H9 (cell line): ENCODE results near the gene CR1. TPM values are rescaled to one million over a fixed set of nuclear protein-coding genes. Genes with fewer than 3 reads are reported as not detected.
"Not testable (repeated sequence)": the region's sequence is repeated elsewhere in the genome, so short reads cannot be mapped to it uniquely, and the experiment has no call there.

ENCODE experiments used
- DNase-seq: peaks from one replicate; pipeline ENCODE4 v3.0.0-alpha.2; 2017
- H2AFZ ChIP-seq: one replicate; pipeline ENCODE4 v1.6.1; 2013; ENCODE audit warnings: mild to moderate bottlenecking, low read length, control low read depth, moderate library complexity
- H2AK5ac ChIP-seq: 2 replicates; pipeline ENCODE4 v1.6.1; 2013; ENCODE audit warnings: low read length, control low read depth, mixed read lengths; ENCODE audit not compliant: insufficient read length
- H2BK120ac ChIP-seq: one replicate; pipeline ENCODE4 v1.6.1; 2013; ENCODE audit warnings: low read depth, mild to moderate bottlenecking, low read length, control low read depth, inconsistent platforms; ENCODE audit not compliant: poor library complexity, severe bottlenecking
- H2BK12ac ChIP-seq: 2 replicates; pipeline ENCODE4 v1.6.1; 2013; ENCODE audit warnings: low read length, control low read depth, mixed read lengths, low read depth; ENCODE audit not compliant: insufficient read length
- H2BK15ac ChIP-seq: 2 replicates; pipeline ENCODE4 v1.6.1; 2013; ENCODE audit warnings: low read depth, low read length, control low read depth
- H2BK20ac ChIP-seq: one replicate; pipeline ENCODE4 v1.6.1; 2013; ENCODE audit warnings: low read depth, mild to moderate bottlenecking, low read length, control low read depth, inconsistent platforms; ENCODE audit not compliant: poor library complexity, severe bottlenecking
- H2BK5ac ChIP-seq: 2 replicates; pipeline ENCODE4 v1.6.1; 2013; ENCODE audit warnings: low read length, control low read depth, mixed read lengths; ENCODE audit not compliant: insufficient read length
- H3K14ac ChIP-seq: 2 replicates; pipeline ENCODE4 v1.6.1; 2013; ENCODE audit warnings: low read length, control low read depth; ENCODE audit not compliant: insufficient read depth
- H3K18ac ChIP-seq: 2 replicates; pipeline ENCODE4 v1.6.1; 2013; ENCODE audit warnings: low read depth, mild to moderate bottlenecking, mixed read lengths, low read length, control low read depth; ENCODE audit not compliant: insufficient read length
- H3K23ac ChIP-seq: 2 replicates; pipeline ENCODE4 v1.6.1; 2013; ENCODE audit warnings: low read length, control low read depth, mixed read lengths, low read depth; ENCODE audit not compliant: insufficient read length
- H3K23me2 ChIP-seq: 2 replicates; pipeline ENCODE4 v1.6.1; 2013; ENCODE audit warnings: low read depth, mild to moderate bottlenecking, mixed read lengths, low read length, control low read depth; ENCODE audit not compliant: insufficient read length, poor library complexity, severe bottlenecking
- H3K27ac ChIP-seq: 2 replicates; pipeline ENCODE4 v1.5.1; 2013; ENCODE audit warnings: low read length, control low read depth, mixed read lengths, low read depth; ENCODE audit not compliant: insufficient read length
- H3K27me3 ChIP-seq: 2 replicates; pipeline ENCODE4 v1.6.1; 2013; ENCODE audit warnings: low read length, control low read depth, inconsistent platforms; ENCODE audit not compliant: insufficient read depth
- H3K4ac ChIP-seq: 2 replicates; pipeline ENCODE4 v1.6.1; 2013; ENCODE audit warnings: low read depth, mild to moderate bottlenecking, control low read depth, inconsistent platforms, low read length, moderate library complexity
- H3K4me1 ChIP-seq: 2 replicates; pipeline ENCODE4 v1.6.1; 2013; ENCODE audit warnings: low read length, control low read depth, inconsistent platforms; ENCODE audit not compliant: insufficient read depth
- H3K4me2 ChIP-seq: 2 replicates; pipeline ENCODE4 v1.6.1; 2013; ENCODE audit warnings: low read length, control low read depth, mixed read lengths; ENCODE audit not compliant: insufficient read length, insufficient read depth
- H3K56ac ChIP-seq: 2 replicates; pipeline ENCODE4 v1.6.1; 2013; ENCODE audit warnings: low read depth, mild to moderate bottlenecking, mixed read lengths, low read length, control low read depth; ENCODE audit not compliant: insufficient read length
- H3K79me1 ChIP-seq: 2 replicates; pipeline ENCODE4 v1.6.1; 2013; ENCODE audit warnings: low read depth, mild to moderate bottlenecking, moderate library complexity, low read length, control low read depth, inconsistent platforms; ENCODE audit not compliant: insufficient read depth, poor library complexity, severe bottlenecking
- H3K79me2 ChIP-seq: 2 replicates; pipeline ENCODE4 v1.6.1; 2013; ENCODE audit warnings: low read length, control low read depth, inconsistent platforms; ENCODE audit not compliant: insufficient read depth
- H3K9ac ChIP-seq: 2 replicates; pipeline ENCODE4 v1.6.1; 2013; ENCODE audit warnings: low read length, control low read depth, mixed read lengths; ENCODE audit not compliant: insufficient read length; ENCODE audit errors: extremely low read depth
- H3K9me3 ChIP-seq: one replicate; pipeline ENCODE4 v1.6.1; 2013; ENCODE audit warnings: low read depth, low read length, inconsistent platforms; ENCODE audit not compliant: control insufficient read depth
- H3T11ph ChIP-seq: one replicate; pipeline ENCODE4 v1.6.1; 2013; ENCODE audit warnings: mild to moderate bottlenecking, low read length, control low read depth, inconsistent platforms
- H4K20me1 ChIP-seq: one replicate; pipeline ENCODE4 v1.6.1; 2013; ENCODE audit not compliant: control insufficient read depth, insufficient read length, insufficient read depth
- H4K5ac ChIP-seq: 2 replicates; pipeline ENCODE4 v1.6.1; 2013; ENCODE audit warnings: low read depth, mild to moderate bottlenecking, mixed read lengths, low read length, control low read depth; ENCODE audit not compliant: insufficient read length
- H4K8ac ChIP-seq: replicated peaks from 2 replicates; pipeline ENCODE4 v1.6.1; 2013; ENCODE audit warnings: low read length, control low read depth, mixed read lengths, low read depth; ENCODE audit not compliant: insufficient read length
- H4K91ac ChIP-seq: 2 replicates; pipeline ENCODE4 v1.6.1; 2013; ENCODE audit warnings: low read depth, mild to moderate bottlenecking, moderate library complexity, mixed read lengths, low read length, control low read depth; ENCODE audit not compliant: insufficient read length
- H3K27ac Mint-ChIP-seq, 3 experiments: 2 replicates in 2 of 3; 3 replicates in 1 of 3; pipeline ENCODE4 v1.8.0; 2020 to 2021; ENCODE audit warnings: mixed read lengths in 3 of 3, mild to moderate bottlenecking in 1 of 3, moderate library complexity in 1 of 3
- H3K27me3 Mint-ChIP-seq: 2 replicates; pipeline ENCODE4 v1.8.0; 2021; ENCODE audit warnings: low read depth, mild to moderate bottlenecking, moderate library complexity, mixed read lengths
- H3K36me3 Mint-ChIP-seq, 3 experiments: 2 replicates in 2 of 3; 3 replicates in 1 of 3; pipeline ENCODE4 v1.8.0; 2020 to 2021; ENCODE audit warnings: low read depth in 3 of 3, mixed read lengths in 3 of 3; ENCODE audit not compliant: insufficient read depth in 1 of 3
- H3K4me1 Mint-ChIP-seq, 2 experiments: 2 replicates each; pipeline ENCODE4 v1.8.0; 2020; ENCODE audit warnings: mixed read lengths in 2 of 2
- H3K4me3 Mint-ChIP-seq, 2 experiments: 2 replicates in 1 of 2; 3 replicates in 1 of 2; pipeline ENCODE4 v1.8.0; 2020 to 2021; ENCODE audit warnings: mild to moderate bottlenecking in 2 of 2, mixed read lengths in 2 of 2, moderate library complexity in 1 of 2
- H3K9me3 Mint-ChIP-seq, 2 experiments: 2 replicates in 1 of 2; 3 replicates in 1 of 2; pipeline ENCODE4 v1.8.0; 2020; ENCODE audit warnings: mild to moderate bottlenecking in 2 of 2, mixed read lengths in 2 of 2, moderate library complexity in 1 of 2
- WGBS: extraction: QIAGEN DNeasy Blood & Tissue Kit; methylation state at CpG from one replicate; pipeline ENCODE4 v1.1.7; 2013; ENCODE audit warnings: missing lambda C conversion rate, low lambda C conversion rate, mixed read lengths; ENCODE audit not compliant: insufficient read length; ENCODE audit errors: extremely low coverage; 5-methylcytosine and 5-hydroxymethylcytosine counted together
- total RNA-seq: library from RNA; stranded (reverse); gene quantifications from 2 replicates; pipeline ENCODE4 v1.2.1, GENCODE V29; 2021

The CR1 gene
- total RNA-seq, 1 experiment from 2014 or later, result 0.04 TPM

- H3K4me3 Mint-ChIP-seq, H4K20me1 ChIP-seq, H3K9me3 ChIP-seq, H3K36me3 Mint-ChIP-seq, H2BK5ac ChIP-seq, DNase-seq, H4K8ac ChIP-seq, H3K4me1 ChIP-seq, H2BK20ac ChIP-seq, H3K23ac ChIP-seq, H2AK5ac ChIP-seq, H3K9ac ChIP-seq, H2BK12ac ChIP-seq, H3K18ac ChIP-seq, H4K5ac ChIP-seq, H3K27ac ChIP-seq, H2BK120ac ChIP-seq, H3T11ph ChIP-seq, H3K56ac ChIP-seq, H3K27me3 ChIP-seq, H3K14ac ChIP-seq, H3K79me2 ChIP-seq, H3K9me3 Mint-ChIP-seq, H3K4ac ChIP-seq, H3K23me2 ChIP-seq, H2BK15ac ChIP-seq, H3K79me1 ChIP-seq, H4K91ac ChIP-seq, H3K27me3 Mint-ChIP-seq, H2AFZ ChIP-seq, H3K4me2 ChIP-seq: not testable (repeated sequence)
- Mint-ChIP-seq H3K27ac (peak overlapping the region in 1 of 3 experiments; percentile 63; a peak in 1 of 7 replicates), H3K4me1 (peaks cover 42 to 59% of the 10 kb centered on the region in 2 experiments)
- no CpG with 5 or more reads among the region's 9 CpGs for WGBS
Observed at GRCh38 chr1:207638487-207639145, 142.7 kb downstream of the CR1 start.

- H3T11ph ChIP-seq, H2AK5ac ChIP-seq, H3K36me3 Mint-ChIP-seq, H2BK120ac ChIP-seq, H3K9ac ChIP-seq, H3K9me3 Mint-ChIP-seq, H2BK12ac ChIP-seq, H3K4me2 ChIP-seq, H2AFZ ChIP-seq, H3K23ac ChIP-seq, H3K27me3 ChIP-seq, H3K27me3 Mint-ChIP-seq, H3K4me3 Mint-ChIP-seq, H2BK5ac ChIP-seq, H4K20me1 ChIP-seq, H2BK15ac ChIP-seq, H3K23me2 ChIP-seq, H4K5ac ChIP-seq, H3K79me1 ChIP-seq, H3K14ac ChIP-seq, H3K4me1 ChIP-seq, DNase-seq, H3K4ac ChIP-seq, H3K56ac ChIP-seq, H4K91ac ChIP-seq, H2BK20ac ChIP-seq, H3K9me3 ChIP-seq, H3K79me2 ChIP-seq, H3K27ac ChIP-seq, H4K8ac ChIP-seq, H3K18ac ChIP-seq: not testable (repeated sequence)
- H3K27ac Mint-ChIP-seq, result peak overlapping the region in 1 of 3 experiments; percentile 81; a peak in 1 of 7 replicates
- H3K4me1 Mint-ChIP-seq, result peaks cover 36 to 56% of the 10 kb centered on the region in 2 experiments
- WGBS, result no CpG with 5 or more reads among the region's 5 CpGs
Observed at GRCh38 chr1:207639362-207639761, 143.4 kb downstream of the CR1 start.
